Liver (tissue), 9 donors: ENCODE results near the gene SLC6A17. TPM values are rescaled to one million over a fixed set of nuclear protein-coding genes. Genes with fewer than 3 reads are reported as not detected.

Source experiments
- DNase-seq: peaks from one replicate; pipeline ENCODE4 v3.0.0-alpha.2; 2017; ENCODE audit warnings: low spot score
- H3K27ac ChIP-seq, 2 donors: one replicate each; pipeline ENCODE4 v1.7.0; 2013; ENCODE audit warnings: inconsistent platforms in 2 of 2, low read length in 2 of 2, control low read depth in 1 of 2, low read depth in 1 of 2, mild to moderate bottlenecking in 1 of 2
- H3K27me3 ChIP-seq, 4 donors: one replicate each; pipeline versions ENCODE4 v1.6.1 to v1.7.0; 2013; ENCODE audit warnings: low read length in 3 of 4, inconsistent platforms in 1 of 4, mild to moderate bottlenecking in 1 of 4, moderate library complexity in 1 of 4; ENCODE audit not compliant: control insufficient read depth in 4 of 4, insufficient read depth in 4 of 4
- H3K36me3 ChIP-seq, 4 donors: one replicate each; pipeline versions ENCODE4 v1.6.1 to v1.7.0; 2013; ENCODE audit warnings: low read length in 3 of 4, mild to moderate bottlenecking in 3 of 4, low read depth in 1 of 4, moderate library complexity in 1 of 4; ENCODE audit not compliant: control insufficient read depth in 4 of 4, insufficient read depth in 3 of 4
- H3K4me1 ChIP-seq, 4 donors: one replicate each; pipeline versions ENCODE4 v1.6.1 to v1.7.0; 2013; ENCODE audit warnings: low read length in 3 of 4, mild to moderate bottlenecking in 3 of 4, moderate library complexity in 1 of 4; ENCODE audit not compliant: control insufficient read depth in 4 of 4, insufficient read depth in 4 of 4
- H3K4me3 ChIP-seq, 3 donors: one replicate each; pipeline versions ENCODE4 v1.6.1 to v1.7.0; 2013; ENCODE audit warnings: low read length in 3 of 3, control low read depth in 1 of 3, low read depth in 1 of 3, mild to moderate bottlenecking in 1 of 3
- H3K9ac ChIP-seq, 2 donors: one replicate each; pipeline ENCODE4 v1.7.0; 2013; ENCODE audit warnings: low read length in 2 of 2, mild to moderate bottlenecking in 2 of 2, moderate library complexity in 2 of 2, control low read depth in 1 of 2, low read depth in 1 of 2
- H3K9me3 ChIP-seq, 4 donors: one replicate each; pipeline versions ENCODE4 v1.6.1 to v1.7.0; 2013; ENCODE audit warnings: low read length in 3 of 4; ENCODE audit not compliant: control insufficient read depth in 4 of 4
- EGR1 ChIP-seq, 2 donors: IDR thresholded peaks; 2 replicates each; pipeline ENCODE4 v1.6.1; 2016 to 2018; ENCODE audit warnings: antibody characterized with exemption in 2 of 2, low read depth in 2 of 2
- FOXA1 ChIP-seq: IDR thresholded peaks from 2 replicates; pipeline ENCODE4 v1.6.1; 2016; ENCODE audit warnings: antibody characterized with exemption
- FOXA2 ChIP-seq: IDR thresholded peaks from 2 replicates; pipeline ENCODE4 v1.6.1; 2016; ENCODE audit warnings: antibody characterized with exemption
- GABPA ChIP-seq, 2 donors: IDR thresholded peaks in 1 of 2; conservative IDR thresholded peaks in 1 of 2; 2 replicates each; pipeline ENCODE4 v1.6.1; 2016; ENCODE audit warnings: antibody characterized with exemption in 2 of 2, mild to moderate bottlenecking in 1 of 2, moderate library complexity in 1 of 2
- HNF4A ChIP-seq, 2 donors: conservative IDR thresholded peaks; 2 replicates each; pipeline ENCODE4 v1.6.1; 2016; ENCODE audit warnings: antibody characterized with exemption in 2 of 2, mild to moderate bottlenecking in 2 of 2
- HNF4G ChIP-seq: IDR thresholded peaks from 2 replicates; pipeline ENCODE4 v1.6.1; 2016; ENCODE audit warnings: antibody characterized with exemption
- JUND ChIP-seq, 2 donors: IDR thresholded peaks; 2 replicates each; pipeline ENCODE4 v1.6.1; 2016; ENCODE audit warnings: antibody characterized with exemption in 2 of 2
- NR2F2 ChIP-seq: IDR thresholded peaks from 2 replicates; pipeline ENCODE4 v1.6.1; 2016; ENCODE audit warnings: antibody characterized with exemption
- RAD21 ChIP-seq, 2 donors: IDR thresholded peaks; 2 replicates each; pipeline ENCODE4 v1.6.1; 2016; ENCODE audit warnings: antibody characterized with exemption in 2 of 2, mild to moderate bottlenecking in 2 of 2
- RXRA ChIP-seq, 2 donors: IDR thresholded peaks; 2 replicates each; pipeline ENCODE4 v1.6.1; 2017 to 2018; ENCODE audit warnings: antibody characterized with exemption in 2 of 2, mild to moderate bottlenecking in 1 of 2
- SP1 ChIP-seq: IDR thresholded peaks from 2 replicates; pipeline ENCODE4 v1.6.1; 2018; ENCODE audit warnings: antibody characterized with exemption, mild to moderate bottlenecking
- TAF1 ChIP-seq: conservative IDR thresholded peaks from 2 replicates; pipeline ENCODE4 v1.6.1; 2016; ENCODE audit warnings: antibody characterized with exemption, mild to moderate bottlenecking
- YY1 ChIP-seq: IDR thresholded peaks from 2 replicates; pipeline ENCODE4 v1.6.1; 2016; ENCODE audit warnings: antibody characterized with exemption, mild to moderate bottlenecking
- WGBS: extraction: QIAGEN DNeasy Blood & Tissue Kit; methylation state at CpG from one replicate; pipeline ENCODE4 v1.1.7; 2013; 5-methylcytosine and 5-hydroxymethylcytosine counted together
- polyA plus RNA-seq, 2 donors: library from polyadenylated mRNA; stranded (reverse) in 1 of 2; unstranded in 1 of 2; fragments of 200-250 nt in 1 of 2; fragments of >200 nt in 1 of 2; fragmentation: Nextera tagmentation in 1 of 2; extraction: Ambion mirVana in 1 of 2; gene quantifications; one replicate each; pipeline versions ENCODE4 v1.2.1 to v1.2.3, GENCODE V29; 2013 to 2015
- total RNA-seq, 2 donors: library from RNA; depleted of rRNA; stranded (reverse); fragments of >200 nt; gene quantifications; one replicate each; pipeline ENCODE4 v1.2.3, GENCODE V29; 2014
- TF ChIP-seq, protein P1 (sequence below): fragments of 150-350 bp; IDR thresholded peaks from 2 replicates; pipeline ENCODE4 v1.5.1; 2017; ENCODE audit warnings: improper control_type of control experiment, low read depth, low read length; ENCODE audit not compliant: missing input control
- TF ChIP-seq, protein P2 (sequence below): IDR thresholded peaks from 2 replicates; pipeline ENCODE4 v1.6.1; 2016; ENCODE audit warnings: antibody characterized with exemption, mild to moderate bottlenecking
- TF ChIP-seq, protein P3 (sequence below): IDR thresholded peaks from 2 replicates; pipeline ENCODE4 v1.6.1; 2016; ENCODE audit warnings: antibody characterized with exemption
- TF ChIP-seq, protein P4 (sequence below): IDR thresholded peaks from 2 replicates; pipeline ENCODE4 v1.6.1; 2016; ENCODE audit warnings: antibody characterized with exemption
- donor health status: healthy.
- donor health status: healthy.
- donor health status: healthy.
- donor health status: healthy.
- donor health status: healthy.

SLC6A17 gene
- total and polyA plus RNA-seq, 4 donors = not detected

DNA sequence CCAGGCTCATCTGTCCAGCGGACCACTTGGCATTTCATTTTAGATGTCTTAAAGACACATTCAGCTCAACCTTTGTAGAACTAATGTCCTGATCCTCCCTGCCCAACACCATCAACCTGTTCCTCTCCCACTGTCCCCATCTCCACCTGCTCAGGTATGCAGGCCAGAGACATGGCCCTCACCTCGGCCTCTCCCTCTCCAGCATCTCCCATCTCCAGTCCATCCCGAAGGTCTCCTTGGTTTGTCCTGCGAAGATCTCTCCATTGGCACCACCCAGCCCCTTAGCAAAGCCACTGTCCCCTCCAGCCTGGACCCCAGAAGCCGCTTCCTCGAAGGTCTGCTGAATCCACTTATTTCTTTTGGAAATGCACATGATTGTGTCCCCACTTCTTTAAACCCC is 38.9 kb downstream of the SLC6A17 start (continued):
- TF ChIP-seq, protein P1, sequence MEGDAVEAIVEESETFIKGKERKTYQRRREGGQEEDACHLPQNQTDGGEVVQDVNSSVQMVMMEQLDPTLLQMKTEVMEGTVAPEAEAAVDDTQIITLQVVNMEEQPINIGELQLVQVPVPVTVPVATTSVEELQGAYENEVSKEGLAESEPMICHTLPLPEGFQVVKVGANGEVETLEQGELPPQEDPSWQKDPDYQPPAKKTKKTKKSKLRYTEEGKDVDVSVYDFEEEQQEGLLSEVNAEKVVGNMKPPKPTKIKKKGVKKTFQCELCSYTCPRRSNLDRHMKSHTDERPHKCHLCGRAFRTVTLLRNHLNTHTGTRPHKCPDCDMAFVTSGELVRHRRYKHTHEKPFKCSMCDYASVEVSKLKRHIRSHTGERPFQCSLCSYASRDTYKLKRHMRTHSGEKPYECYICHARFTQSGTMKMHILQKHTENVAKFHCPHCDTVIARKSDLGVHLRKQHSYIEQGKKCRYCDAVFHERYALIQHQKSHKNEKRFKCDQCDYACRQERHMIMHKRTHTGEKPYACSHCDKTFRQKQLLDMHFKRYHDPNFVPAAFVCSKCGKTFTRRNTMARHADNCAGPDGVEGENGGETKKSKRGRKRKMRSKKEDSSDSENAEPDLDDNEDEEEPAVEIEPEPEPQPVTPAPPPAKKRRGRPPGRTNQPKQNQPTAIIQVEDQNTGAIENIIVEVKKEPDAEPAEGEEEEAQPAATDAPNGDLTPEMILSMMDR = no peak
- TF ChIP-seq EGR1 (IDR thresholded peaks at IDR 0.05; ENCODE audit: low read depth in 2 of 2) = no peak
- TF ChIP-seq YY1 = no peak
- TF ChIP-seq GABPA (IDR thresholded peaks at IDR 0.05 in 1 of 2, conservative IDR thresholded peaks at IDR 0.05 in 1 of 2) = no peak
- TF ChIP-seq HNF4A (conservative IDR thresholded peaks at IDR 0.05) = no peak
- TF ChIP-seq HNF4G = no peak
- TF ChIP-seq SP1 = no peak
- no peak for TF ChIP-seq TAF1
- no peak for TF ChIP-seq RXRA (IDR thresholded peaks at IDR 0.05)

DNA sequence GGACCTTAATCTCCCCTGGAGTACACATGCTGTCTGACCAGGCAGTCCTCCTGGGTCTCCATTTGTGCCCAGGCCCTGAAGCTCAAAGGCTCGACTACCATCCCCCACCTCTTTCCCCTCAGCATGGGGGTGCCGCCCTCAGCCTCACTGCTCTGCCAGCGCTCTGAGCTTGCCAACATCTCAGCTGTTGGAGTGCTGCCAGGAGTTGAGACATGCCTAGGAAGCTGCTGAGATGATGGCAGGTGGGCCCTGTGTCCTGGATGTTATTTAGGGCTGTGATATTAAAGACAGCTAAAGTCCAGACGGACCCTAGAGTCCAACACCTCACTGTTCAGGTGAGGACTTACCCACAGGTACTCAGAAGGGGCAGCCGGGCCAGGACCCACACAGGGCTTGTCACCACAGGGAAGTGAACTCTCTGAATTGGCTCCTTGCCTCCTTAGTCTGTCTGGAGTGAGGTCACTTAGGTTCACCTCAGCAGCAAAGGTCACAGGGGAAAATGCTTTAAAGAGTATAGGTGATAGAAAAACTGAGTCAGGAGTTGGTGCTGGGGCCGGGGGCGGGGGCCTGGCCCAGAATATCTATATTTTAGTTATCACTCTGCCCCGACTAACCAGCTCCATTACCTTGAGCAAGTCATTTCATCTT is 40.1 kb downstream of the SLC6A17 start:
- TF ChIP-seq RXRA (IDR thresholded peaks at IDR 0.05) (peak in 1 of 2 donors; percentile 53), SP1 (no peak)
- H3K27me3 ChIP-seq = peaks cover 0 to 4% (median 0%) of the 10 kb centered on the region in 4 donors
- H3K4me1 ChIP-seq = peaks cover 0 to 4% (median 3%) of the 10 kb centered on the region in 4 donors
- H3K9ac ChIP-seq = no peak overlapping the region
- H3K36me3 ChIP-seq = no peaks in the 10 kb centered on the region
- H3K4me3 ChIP-seq = no peak overlapping the region
- DNase-seq = no peak
- H3K27ac ChIP-seq = no peak overlapping the region
- WGBS = 48% methylated on average over 8 of the region's 8 CpGs
- no peaks in the 10 kb centered on the region for H3K9me3 ChIP-seq

DNA sequence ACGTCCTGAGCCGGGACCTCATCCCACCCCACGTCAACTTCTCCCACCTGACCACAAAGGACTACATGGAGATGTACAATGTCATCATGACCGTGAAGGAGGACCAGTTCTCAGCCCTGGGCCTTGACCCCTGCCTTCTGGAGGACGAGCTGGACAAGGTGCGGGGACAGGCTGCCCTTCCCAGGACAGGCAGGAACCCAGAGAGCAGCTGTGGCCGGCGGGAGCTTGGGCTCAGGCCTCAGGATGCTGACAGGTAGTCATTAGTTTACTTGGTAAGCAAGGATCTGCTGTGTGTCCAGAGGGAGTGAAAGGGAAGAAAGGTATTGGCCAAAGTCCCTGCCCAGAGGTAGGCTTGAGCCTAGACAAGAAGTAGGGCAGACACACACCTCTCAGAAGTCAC is 42.2 kb downstream of the SLC6A17 start:
- TF ChIP-seq, protein P2, sequence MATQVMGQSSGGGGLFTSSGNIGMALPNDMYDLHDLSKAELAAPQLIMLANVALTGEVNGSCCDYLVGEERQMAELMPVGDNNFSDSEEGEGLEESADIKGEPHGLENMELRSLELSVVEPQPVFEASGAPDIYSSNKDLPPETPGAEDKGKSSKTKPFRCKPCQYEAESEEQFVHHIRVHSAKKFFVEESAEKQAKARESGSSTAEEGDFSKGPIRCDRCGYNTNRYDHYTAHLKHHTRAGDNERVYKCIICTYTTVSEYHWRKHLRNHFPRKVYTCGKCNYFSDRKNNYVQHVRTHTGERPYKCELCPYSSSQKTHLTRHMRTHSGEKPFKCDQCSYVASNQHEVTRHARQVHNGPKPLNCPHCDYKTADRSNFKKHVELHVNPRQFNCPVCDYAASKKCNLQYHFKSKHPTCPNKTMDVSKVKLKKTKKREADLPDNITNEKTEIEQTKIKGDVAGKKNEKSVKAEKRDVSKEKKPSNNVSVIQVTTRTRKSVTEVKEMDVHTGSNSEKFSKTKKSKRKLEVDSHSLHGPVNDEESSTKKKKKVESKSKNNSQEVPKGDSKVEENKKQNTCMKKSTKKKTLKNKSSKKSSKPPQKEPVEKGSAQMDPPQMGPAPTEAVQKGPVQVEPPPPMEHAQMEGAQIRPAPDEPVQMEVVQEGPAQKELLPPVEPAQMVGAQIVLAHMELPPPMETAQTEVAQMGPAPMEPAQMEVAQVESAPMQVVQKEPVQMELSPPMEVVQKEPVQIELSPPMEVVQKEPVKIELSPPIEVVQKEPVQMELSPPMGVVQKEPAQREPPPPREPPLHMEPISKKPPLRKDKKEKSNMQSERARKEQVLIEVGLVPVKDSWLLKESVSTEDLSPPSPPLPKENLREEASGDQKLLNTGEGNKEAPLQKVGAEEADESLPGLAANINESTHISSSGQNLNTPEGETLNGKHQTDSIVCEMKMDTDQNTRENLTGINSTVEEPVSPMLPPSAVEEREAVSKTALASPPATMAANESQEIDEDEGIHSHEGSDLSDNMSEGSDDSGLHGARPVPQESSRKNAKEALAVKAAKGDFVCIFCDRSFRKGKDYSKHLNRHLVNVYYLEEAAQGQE = no peak
- TF ChIP-seq GABPA (IDR thresholded peaks at IDR 0.05 in 1 of 2, conservative IDR thresholded peaks at IDR 0.05 in 1 of 2) (no peak), RAD21 (IDR thresholded peaks at IDR 0.05) (no peak), NR2F2 (no peak), YY1 (no peak), TAF1 (no peak), JUND (IDR thresholded peaks at IDR 0.05) (no peak), EGR1 (IDR thresholded peaks at IDR 0.05; ENCODE audit: low read depth in 2 of 2) (no peak), RXRA (IDR thresholded peaks at IDR 0.05) (no peak), HNF4A (conservative IDR thresholded peaks at IDR 0.05) (no peak), FOXA2 (no peak), FOXA1 (no peak), HNF4G (no peak)
- TF ChIP-seq, protein P3, sequence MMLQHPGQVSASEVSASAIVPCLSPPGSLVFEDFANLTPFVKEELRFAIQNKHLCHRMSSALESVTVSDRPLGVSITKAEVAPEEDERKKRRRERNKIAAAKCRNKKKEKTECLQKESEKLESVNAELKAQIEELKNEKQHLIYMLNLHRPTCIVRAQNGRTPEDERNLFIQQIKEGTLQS = no peak
- TF ChIP-seq, protein P4, sequence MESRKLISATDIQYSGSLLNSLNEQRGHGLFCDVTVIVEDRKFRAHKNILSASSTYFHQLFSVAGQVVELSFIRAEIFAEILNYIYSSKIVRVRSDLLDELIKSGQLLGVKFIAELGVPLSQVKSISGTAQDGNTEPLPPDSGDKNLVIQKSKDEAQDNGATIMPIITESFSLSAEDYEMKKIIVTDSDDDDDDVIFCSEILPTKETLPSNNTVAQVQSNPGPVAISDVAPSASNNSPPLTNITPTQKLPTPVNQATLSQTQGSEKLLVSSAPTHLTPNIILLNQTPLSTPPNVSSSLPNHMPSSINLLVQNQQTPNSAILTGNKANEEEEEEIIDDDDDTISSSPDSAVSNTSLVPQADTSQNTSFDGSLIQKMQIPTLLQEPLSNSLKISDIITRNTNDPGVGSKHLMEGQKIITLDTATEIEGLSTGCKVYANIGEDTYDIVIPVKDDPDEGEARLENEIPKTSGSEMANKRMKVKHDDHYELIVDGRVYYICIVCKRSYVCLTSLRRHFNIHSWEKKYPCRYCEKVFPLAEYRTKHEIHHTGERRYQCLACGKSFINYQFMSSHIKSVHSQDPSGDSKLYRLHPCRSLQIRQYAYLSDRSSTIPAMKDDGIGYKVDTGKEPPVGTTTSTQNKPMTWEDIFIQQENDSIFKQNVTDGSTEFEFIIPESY = no peak
- TF ChIP-seq, protein P1 = no peak
- no peak overlapping the region for H3K4me3 ChIP-seq
- no peaks in the 10 kb centered on the region for H3K9me3 ChIP-seq
- 90% methylated on average over 8 of the region's 8 CpGs for WGBS
- DNase-seq = no peak
- H3K36me3 ChIP-seq = no peaks in the 10 kb centered on the region
- no peaks in the 10 kb centered on the region for H3K27me3 ChIP-seq
- H3K27ac ChIP-seq = no peak overlapping the region
- peaks cover 0 to 4% (median 3%) of the 10 kb centered on the region in 4 donors for H3K4me1 ChIP-seq
- no peak overlapping the region for H3K9ac ChIP-seq
